Left renal cortex interstitium (tissue), 4 donors: Measurements from ENCODE around the gene SYT7. TPM values are rescaled to one million over a fixed set of nuclear protein-coding genes. Genes with fewer than 3 reads are reported as not detected.

Source experiments
- DNase-seq, 4 donors: peaks; one replicate each; pipeline ENCODE4 v3.0.0-alpha.2; 2013; ENCODE audit warnings: low read depth in 4 of 4, low spot score in 2 of 4, missing footprints in 1 of 4
- polyA plus RNA-seq, 4 donors: library from polyadenylated mRNA; unstranded; fragments of 120-200 nt; gene quantifications; one replicate each; pipeline ENCODE4 v1.2.1, GENCODE V29; 2013; ENCODE audit not compliant: insufficient read length in 4 of 4

SYT7 gene
- polyA plus RNA-seq, 4 donors, result 4.9 to 7.1 (median 6.0) TPM

GRCh38 chr11:61609000-61609979 lies 28.4 kb upstream of the SYT7 start:
- DNase-seq, result no peak

GRCh38 chr11:61607920-61608599 lies 27.2 kb upstream of the SYT7 start:
- DNase-seq, result no peak

GRCh38 chr11:61607426-61607825 lies 26.6 kb upstream of the SYT7 start:
- no peak for DNase-seq

DNA sequence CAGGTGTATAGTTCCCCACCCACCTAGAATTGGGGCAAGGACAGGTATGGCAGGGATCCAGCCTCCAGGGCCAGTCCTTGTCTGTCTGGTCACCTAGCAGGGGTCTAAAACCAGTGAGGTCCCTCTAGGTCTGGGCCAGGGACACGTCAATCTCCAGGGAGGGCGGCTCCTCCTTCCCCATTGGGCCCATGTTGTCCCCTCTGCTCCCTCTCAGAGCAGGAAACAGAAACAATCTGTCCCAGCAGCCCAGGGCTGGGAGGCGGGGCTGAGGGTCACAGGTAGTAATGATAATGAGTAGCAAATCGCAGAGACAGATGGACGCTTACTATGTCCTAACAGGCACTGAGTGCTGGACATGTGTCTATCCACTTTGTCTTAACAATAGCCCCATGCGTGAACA lies 22.8 kb upstream of the SYT7 start:
- no peak for DNase-seq

DNA sequence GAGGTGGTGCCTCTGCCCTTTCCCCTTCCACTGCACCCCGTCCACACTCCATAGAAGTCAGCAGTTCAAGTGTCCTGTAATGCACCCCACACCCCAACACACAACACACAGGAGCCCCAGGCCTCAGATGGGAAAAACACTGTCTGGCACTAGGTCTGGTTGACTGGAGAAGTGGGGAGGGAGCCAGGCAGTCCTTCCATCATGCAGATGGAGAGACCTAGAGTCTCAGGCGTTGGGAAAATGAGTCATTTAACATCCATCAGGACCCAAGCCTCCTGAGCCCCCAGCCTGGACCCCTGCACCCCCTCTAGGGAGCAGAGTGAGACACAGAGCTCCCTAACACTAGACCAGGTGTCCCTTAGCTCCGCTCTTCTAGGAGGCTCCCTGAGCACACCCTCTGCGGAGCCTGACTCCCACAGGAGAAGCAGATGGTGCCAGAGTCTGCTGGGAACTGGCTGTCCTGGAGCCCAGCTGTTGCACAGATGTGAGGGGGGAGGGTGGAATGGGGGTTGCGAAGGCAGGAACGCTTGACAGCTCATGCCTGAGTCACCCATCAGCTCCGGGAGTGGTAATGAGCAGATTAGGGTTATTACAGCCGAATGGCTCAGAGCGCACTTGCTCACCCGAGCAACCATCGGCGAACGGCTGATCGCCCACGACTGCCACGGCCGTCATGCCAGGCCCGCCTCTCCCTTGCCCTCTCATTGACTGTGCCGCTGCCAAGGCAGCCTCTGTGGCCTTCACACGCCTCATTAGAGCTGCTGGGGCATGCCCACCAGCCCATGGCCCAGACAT lies 22.1 kb upstream of the SYT7 start:
- no peak for DNase-seq

- no peak for DNase-seq
Observed at GRCh38 chr11:61601512-61601911, 20.6 kb upstream of the SYT7 start.

DNA sequence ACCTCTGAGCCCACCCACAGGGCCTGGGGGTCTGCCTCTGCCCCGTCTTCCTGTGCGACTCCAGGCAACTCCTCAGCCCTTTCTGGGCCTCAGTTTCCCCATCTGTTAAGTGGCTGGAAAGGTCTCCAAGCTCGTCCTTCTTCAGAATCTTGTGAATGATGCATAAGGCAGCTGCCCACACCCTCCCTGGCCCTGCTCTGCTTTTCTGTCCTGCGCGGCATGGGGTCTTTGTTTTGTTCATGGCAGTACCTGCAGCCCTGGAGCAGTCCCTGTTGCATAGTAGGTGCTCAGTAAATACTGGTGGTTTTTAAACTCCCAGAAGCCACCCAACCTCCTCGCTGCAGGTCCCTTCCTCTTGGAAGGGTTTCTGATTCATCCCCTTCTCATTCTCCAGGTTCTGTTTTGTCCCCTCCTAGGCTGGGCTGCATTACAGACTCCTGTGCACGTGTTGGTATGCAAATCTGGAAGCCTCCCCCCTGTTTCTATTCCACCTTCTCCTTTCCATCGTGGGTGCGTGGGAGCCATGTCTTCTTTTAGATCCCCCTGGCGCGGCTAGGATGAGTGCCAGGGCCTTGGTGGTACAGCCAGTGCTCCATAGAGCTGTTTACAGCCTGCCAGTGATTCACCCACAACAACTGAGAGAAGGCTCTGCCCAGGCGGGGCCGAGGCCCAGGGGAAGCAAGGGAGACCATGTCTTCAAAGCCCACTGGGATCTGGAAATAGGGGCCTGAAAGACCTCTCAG lies 19.3 kb upstream of the SYT7 start:
- DNase-seq, result no peak

DNA sequence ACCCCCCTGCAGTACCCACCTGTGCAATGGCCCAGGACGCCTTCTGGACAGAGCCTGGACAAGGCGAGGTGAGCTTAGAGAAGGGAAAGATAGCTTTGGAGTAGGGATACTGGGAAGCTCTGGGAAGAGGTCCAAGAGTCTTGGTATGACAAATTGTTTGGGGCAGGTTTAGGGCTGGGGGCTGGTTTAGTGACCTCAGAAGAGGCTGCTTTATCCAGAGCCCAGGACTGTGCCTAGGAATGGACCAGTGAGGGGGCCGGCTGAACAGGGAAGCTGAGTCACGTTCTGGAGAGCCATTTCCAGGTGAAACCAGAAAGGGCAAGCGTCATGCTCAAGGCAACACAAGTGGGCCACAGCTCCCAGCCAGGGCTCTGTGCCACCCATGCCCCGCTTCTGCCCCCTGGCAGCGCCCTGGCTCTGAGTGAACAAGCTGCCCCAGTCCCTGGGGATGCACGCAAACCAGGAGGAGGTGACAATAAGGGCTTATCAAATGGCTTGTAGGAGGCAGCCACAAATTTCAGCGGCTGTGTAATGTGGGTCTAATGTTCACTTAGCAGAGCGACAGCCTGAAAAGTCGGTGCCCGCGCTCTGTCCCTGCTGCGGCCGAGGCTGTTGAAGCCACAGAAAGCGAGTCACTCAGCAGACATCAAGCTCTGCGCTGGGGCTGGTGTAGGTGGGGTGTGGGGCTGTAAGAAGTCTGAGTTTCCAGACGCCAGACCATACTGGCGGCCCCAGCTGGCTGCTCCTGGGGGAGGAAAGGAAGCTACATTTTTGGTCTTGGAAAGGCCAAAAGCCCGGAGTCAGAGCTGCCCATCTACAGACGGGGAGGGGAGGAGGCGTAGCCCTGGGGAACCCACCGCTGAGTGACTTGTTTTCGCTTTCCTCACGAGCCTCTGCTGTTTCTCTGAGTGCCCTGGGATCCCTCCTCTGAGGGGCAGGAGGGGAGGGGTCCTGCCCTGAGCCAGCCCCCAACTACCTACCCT lies 18.3 kb upstream of the SYT7 start:
- DNase-seq, result no peak

GRCh38 chr11:61598374-61598773 lies 17.5 kb upstream of the SYT7 start:
- no peak for DNase-seq

GRCh38 chr11:61596990-61597389 lies 16.1 kb upstream of the SYT7 start:
- no peak for DNase-seq

DNA sequence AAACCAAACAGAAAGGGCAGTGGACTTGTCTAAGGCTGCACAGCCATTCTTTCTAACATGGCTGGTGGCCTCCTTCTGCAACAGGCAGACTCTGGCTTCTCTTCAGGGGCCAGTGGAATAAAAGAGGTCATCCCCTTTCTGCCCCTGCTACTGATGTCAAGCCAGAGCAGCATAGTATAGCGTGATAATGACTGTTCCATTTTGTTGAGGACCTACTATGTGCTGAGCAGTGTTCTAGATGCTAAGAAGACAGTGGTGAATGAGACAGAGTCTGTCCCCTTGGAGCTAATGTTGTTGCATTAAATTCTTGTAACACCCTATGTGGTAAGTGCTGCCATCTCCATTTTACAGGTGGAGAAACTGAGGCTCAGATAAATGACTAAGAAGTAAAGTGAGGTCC lies 15.7 kb upstream of the SYT7 start:
- DNase-seq, result no peak

DNA sequence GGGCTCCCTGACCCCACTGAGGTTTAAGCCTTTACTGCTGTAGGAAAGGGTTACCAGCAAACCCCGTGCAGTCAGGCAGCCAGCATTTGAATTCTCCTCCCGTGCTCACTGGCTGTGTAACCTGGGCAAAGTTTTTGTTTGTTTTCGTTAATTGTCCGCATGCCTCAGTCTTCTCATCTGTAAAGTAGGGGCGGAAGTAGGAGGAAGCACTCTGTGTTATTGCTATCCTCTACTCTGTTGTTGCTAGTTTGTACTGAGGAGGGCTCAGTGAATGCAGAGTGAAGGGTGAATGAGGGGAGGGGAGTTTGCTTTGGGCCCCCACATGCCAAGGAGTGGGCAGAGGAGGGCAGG lies 14.0 kb upstream of the SYT7 start:
- no peak for DNase-seq

GRCh38 chr11:61593151-61593550 lies 12.3 kb upstream of the SYT7 start:
- DNase-seq, result no peak

DNA sequence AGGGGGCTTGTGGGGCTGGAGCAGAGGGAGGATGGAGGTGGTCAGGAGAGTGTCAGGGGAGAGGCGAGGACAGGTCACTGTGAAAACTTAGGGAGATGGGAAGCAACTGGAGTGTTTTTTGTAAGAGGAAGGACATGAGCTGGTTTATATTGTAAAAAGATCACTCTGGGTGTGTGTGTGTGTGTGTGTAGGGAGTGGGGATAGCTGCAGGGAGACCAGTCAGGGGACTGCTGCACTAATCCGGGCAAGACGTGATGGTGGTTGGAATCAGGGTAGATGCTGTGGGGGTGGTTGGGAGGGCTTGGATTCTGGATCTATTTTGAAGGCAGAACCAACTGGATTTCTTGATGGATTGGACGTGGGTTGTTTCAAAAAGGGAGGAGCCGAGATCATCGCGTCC lies 11.3 kb upstream of the SYT7 start:
- no peak for DNase-seq

DNA sequence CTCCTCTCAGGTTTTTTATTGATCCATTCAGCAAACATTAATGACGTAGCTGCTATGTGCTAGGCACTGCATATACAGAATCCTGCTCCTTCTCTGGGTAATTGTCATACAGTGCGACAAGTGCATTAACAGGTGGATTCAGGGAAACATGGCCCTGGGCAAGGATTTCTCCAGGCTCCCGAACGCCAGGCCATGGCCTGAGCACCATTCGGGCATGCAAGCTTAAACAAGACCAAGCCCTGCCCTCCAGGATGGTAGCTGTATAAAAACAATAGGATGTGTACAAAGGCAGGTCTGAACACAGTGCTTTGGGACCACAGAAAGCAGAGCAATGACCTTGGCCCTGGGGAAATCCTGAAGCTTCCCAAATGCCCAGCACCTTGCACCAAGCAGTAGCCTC lies 9.1 kb upstream of the SYT7 start:
- no peak for DNase-seq

GRCh38 chr11:61588728-61589191 lies 7.9 kb upstream of the SYT7 start:
- no peak for DNase-seq

DNA sequence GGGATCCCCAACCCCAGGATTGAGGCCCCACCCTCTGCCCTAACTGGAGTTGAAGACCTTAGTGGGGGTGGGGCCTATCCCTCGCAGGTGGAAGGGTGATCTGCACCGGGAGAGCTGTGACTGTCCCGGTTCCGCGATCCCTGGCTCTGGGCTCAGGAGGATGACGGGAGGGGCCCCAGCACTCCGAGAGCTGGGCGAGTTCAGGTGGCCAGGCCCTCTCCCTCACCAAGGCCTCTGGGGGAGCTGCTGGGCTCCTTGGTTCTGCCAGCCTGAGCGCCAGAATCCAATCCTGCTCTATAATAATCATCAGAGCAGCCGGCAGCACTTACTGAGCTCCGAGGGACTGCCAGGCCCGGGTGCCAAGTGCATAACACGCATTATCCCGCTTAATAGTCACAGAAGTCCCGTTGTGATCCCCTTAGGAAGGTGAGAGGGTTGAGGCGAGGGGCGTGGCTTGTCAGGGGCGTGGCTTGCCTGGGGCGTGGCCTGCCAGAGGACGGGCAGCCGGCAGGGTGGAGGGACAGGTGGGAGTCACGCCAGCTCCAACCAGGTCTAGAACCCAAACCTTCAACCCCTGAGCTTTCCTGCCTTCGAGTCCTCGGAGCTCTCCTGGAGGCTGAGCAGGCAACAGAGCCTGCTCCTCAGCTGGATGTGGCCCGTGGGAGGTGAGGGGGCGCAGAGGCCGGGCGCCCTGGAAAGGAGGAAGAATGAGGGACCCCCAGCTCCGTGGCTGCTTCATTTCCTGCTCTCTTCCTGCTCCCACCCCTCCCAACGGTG lies 7.3 kb upstream of the SYT7 start:
- DNase-seq, result no peak

DNA sequence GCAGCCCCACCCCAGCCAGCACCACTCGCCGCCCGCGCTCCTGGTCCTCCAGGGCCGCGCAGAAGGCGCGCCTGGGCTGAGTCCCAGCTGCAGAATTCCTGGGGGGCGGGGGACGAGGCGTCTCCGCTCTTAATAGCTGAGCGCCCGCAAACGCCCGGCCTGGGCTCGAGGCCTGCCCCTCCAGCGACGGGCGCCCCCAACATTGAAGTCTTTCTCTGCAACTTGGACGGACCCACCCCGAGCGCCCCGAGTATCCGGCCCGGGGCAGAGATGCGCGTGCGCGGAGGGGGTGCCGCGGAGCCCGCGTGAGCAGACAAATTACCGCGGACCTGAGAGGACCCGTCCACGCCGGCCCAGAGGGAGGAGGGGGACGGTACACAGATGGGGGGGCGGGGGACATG lies 6.7 kb upstream of the SYT7 start:
- no peak for DNase-seq
